GM13976 (cell line): ENCODE measurements around the gene PACSIN2.

Source experiments
- DNase-seq: peaks from one replicate; pipeline ENCODE4 v3.0.0; 2012; ENCODE audit warnings: low spot score
- CTCF ChIP-seq: IDR thresholded peaks from 2 replicates; pipeline ENCODE4 v1.5.1; 2012; ENCODE audit warnings: borderline replicate concordance, mild to moderate bottlenecking; ENCODE audit not compliant: insufficient read depth; ENCODE audit errors: extremely low read depth, missing control alignments, control extremely low read depth
- in situ Hi-C: fragments of 300-500 bp; cut with MboI; formaldehyde crosslinking; loops from one replicate; pipeline ENCODE4 v1.12.0; 2022; ENCODE audit warnings: low sequenced_read_pairs, mixed read lengths, inconsistent platforms; ENCODE audit not compliant: unreplicated experiment

The PACSIN2 gene

GRCh38 chr22:42892571-42893316 lies 122.2 kb downstream of the PACSIN2 start:
- TF ChIP-seq CTCF = no peak
- DNase-seq = peak; percentile 57
- in situ Hi-C loops = no loop called here

- no peak for TF ChIP-seq CTCF
- in situ Hi-C loops = no loop called here
- no peak for DNase-seq
Measured at GRCh38 chr22:42892156-42892555, 122.8 kb downstream of the PACSIN2 start.

- DNase-seq = no peak
- no peak for TF ChIP-seq CTCF
- in situ Hi-C loops = no loop called here
Measured at GRCh38 chr22:42891696-42892095, 123.3 kb downstream of the PACSIN2 start.

- TF ChIP-seq CTCF = no peak
Measured at GRCh38 chr22:42891008-42891407, 123.9 kb downstream of the PACSIN2 start.

GRCh38 chr22:42889304-42889703 lies 125.6 kb downstream of the PACSIN2 start:
- in situ Hi-C loops = no loop called here
- peak; percentile 88 for DNase-seq
- TF ChIP-seq CTCF = no peak

More at GRCh38 chr22:42891008-42891407, 123.9 kb downstream of the PACSIN2 start:
- DNase-seq = no peak
- in situ Hi-C loops = no loop called here

DNA sequence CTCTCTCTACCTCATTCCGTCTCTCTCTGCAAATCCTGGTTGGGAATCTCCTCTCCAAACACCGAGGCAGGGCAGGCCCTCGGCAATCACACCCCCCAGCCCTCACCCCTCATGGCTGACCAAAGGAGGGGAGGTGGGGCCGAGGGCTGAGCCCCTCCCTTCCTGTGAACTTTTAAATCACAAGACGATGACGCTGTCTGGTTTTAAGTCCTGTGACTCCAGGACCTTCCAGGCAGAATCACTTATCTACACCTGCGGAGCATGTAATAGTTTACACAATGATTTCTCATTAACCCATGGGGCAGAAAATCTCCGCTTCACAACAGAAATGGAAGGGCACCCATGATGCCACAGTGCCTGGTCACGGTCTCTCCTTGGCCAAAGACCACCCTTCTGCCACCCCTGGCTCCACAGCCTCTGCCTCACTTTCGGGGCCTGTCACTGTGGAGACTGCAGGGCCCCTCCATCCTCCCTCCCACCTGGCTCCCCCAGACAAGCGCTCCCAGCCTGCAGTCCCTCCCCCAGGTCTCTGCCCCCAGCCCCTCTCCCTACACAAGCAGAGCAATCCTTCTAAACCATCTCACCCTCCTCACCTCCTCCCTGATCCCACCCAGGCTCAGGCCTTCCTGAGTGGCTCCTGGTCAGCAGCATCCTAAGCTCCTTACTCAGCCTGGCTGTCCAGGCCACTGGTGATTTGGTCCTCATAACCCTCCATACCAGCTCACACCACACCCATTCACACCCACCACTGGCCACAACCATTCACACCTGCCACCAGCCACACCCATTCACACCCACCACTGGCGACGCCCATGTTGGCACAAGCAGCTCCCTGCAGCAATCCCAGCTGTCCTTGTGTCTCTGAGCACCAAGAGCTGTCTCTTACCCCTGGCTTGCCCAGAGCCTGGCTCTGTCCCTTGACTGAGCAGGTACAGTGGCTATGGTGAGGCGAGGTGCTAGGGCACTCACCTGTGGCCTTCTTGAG lies 127.1 kb downstream of the PACSIN2 start:
- in situ Hi-C loops = no loop called here
- TF ChIP-seq CTCF = no peak
- DNase-seq = no peak
